ENCODE data around the gene SCFD2. TPM values are rescaled to one million over a fixed set of nuclear protein-coding genes. Genes with fewer than 3 reads are reported as not detected.

The SCFD2 gene
- total RNA-seq, 1 donor from 2014 or later = 22.8 TPM

DNA sequence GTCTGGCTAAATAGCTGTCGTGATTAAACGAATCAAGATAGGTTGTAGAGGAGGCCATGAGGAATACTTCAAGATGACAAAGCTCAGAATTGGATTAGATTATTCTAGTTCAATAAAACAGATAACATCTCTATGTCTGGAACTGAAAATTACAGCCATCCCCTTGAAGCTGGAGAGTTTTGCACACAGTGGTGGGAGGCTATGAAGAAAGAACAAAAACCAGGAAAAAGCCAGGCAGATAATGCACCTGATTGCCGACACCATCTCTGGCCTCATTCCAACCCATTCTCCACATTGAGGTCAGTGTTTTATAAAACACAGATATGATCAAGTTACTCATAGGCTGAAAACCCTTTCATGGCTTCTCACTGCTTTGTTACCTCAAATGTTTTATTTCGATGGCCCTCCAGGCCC lies 315.5 kb downstream of the SCFD2 start:
- intact Hi-C loops (cut with DNase I) = no loop called here
- Histone ChIP-seq H3K9me3 (no peaks in the 10 kb centered on the region), H3K4me1 (peaks cover 0 to 1% of the 10 kb centered on the region in 2 donors), H3K27me3 (no peaks in the 10 kb centered on the region), H3K4me3 (no peak overlapping the region), H3K27ac (no peak overlapping the region), H3K36me3 (no peaks in the 10 kb centered on the region)
- TF ChIP-seq, protein P1, sequence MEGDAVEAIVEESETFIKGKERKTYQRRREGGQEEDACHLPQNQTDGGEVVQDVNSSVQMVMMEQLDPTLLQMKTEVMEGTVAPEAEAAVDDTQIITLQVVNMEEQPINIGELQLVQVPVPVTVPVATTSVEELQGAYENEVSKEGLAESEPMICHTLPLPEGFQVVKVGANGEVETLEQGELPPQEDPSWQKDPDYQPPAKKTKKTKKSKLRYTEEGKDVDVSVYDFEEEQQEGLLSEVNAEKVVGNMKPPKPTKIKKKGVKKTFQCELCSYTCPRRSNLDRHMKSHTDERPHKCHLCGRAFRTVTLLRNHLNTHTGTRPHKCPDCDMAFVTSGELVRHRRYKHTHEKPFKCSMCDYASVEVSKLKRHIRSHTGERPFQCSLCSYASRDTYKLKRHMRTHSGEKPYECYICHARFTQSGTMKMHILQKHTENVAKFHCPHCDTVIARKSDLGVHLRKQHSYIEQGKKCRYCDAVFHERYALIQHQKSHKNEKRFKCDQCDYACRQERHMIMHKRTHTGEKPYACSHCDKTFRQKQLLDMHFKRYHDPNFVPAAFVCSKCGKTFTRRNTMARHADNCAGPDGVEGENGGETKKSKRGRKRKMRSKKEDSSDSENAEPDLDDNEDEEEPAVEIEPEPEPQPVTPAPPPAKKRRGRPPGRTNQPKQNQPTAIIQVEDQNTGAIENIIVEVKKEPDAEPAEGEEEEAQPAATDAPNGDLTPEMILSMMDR (IDR thresholded peaks at IDR 0.05) = no peak
- DNase-seq (ENCODE audit: low spot score in 2 of 2) = no peak

DNA sequence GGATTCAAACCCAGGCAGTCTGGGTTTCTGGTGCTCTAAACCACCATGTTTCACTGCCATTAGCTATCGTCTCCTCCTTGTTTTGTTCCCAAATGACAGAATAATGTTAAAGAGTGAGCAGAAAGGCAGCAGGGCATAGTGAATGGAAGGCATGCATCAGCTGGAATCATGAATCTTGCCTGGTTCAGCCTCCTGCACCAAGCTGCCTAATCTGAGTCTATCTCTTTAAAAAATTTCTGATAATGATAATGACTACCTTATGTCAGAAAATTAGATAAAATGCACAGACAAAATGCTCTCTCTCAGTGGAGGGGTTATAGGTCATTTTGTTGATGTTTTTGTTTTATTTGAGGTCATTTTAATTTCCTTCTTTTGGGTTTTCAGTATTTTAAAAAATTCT lies 316.3 kb downstream of the SCFD2 start:
- Histone ChIP-seq H3K27me3 (no peaks in the 10 kb centered on the region), H3K36me3 (no peaks in the 10 kb centered on the region), H3K9me3 (no peaks in the 10 kb centered on the region), H3K27ac (no peak overlapping the region), H3K4me1 (no peaks in the 10 kb centered on the region), H3K4me3 (no peak overlapping the region)
- TF ChIP-seq, protein P1 (IDR thresholded peaks at IDR 0.05) = no peak
- no peak for DNase-seq (ENCODE audit: low spot score in 2 of 2)
- intact Hi-C loops (cut with DNase I) = no loop called here

DNA sequence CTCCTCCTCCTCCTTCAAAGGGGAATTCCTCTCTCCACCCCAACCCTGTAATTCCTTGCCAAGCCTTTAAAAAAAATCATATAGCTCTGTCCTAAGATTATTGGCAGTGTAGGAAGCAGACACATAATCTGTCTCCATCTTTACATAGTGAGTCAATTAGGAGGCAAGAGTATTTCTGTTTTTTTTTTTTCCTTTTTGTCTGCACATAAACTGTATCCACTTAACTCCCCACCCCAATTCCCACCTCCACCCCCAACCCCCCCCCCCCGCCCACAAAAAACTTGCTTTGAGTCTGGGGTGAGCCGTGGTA lies 321.3 kb downstream of the SCFD2 start:
- no peak overlapping the region for H3K27ac ChIP-seq
- H3K4me1 ChIP-seq = no peaks in the 10 kb centered on the region
- no peak for DNase-seq (ENCODE audit: low spot score in 2 of 2)
- H3K36me3 ChIP-seq = no peaks in the 10 kb centered on the region
- TF ChIP-seq, protein P1 (IDR thresholded peaks at IDR 0.05) = no peak
- intact Hi-C loops (cut with DNase I) = no loop called here
- no peak overlapping the region for H3K4me3 ChIP-seq
- no peaks in the 10 kb centered on the region for H3K27me3 ChIP-seq
- no peaks in the 10 kb centered on the region for H3K9me3 ChIP-seq

DNA sequence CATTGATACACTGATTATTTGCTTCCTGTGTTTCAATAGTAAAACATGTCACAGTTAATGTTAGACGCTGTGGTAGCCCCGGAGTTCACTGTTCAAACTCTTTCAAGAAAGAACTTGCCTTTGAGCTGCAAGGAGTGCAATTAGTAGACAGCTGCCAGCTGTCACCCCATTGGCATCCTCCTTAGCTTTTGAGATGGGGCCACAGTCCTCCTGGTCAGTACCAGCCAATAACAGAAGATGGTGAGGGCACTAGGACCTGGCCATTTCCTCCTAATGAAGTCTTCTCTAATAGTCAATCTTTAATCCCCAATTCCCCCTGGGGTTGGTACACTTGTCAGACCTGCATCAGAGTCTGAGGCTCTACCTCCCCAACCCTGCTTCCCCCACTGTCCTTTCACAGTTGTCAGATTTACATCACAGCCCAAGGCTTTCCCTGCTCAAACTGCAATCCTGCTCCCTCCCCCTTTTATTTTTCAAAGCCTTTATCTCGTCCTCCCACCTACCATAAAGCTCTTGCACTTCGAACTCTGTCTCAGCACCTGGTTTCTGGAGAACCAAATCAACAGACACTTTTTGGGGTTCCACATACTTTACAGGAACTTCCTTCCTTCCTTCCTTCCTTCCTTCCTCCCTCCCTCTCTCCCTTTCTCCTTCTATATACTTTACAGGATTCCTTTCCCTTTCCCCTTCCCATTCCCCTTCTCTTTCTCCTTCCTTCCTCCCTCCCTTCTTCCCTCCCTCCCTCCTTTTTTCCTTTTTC lies 321.8 kb downstream of the SCFD2 start:
- Histone ChIP-seq H3K36me3 (no peaks in the 10 kb centered on the region), H3K27ac (no peak overlapping the region), H3K4me1 (no peaks in the 10 kb centered on the region), H3K9me3 (no peaks in the 10 kb centered on the region), H3K27me3 (no peaks in the 10 kb centered on the region), H3K4me3 (no peak overlapping the region)
- DNase-seq (ENCODE audit: low spot score in 2 of 2) = no peak
- intact Hi-C loops (cut with DNase I) = no loop called here
- TF ChIP-seq, protein P1 (IDR thresholded peaks at IDR 0.05) = no peak

DNA sequence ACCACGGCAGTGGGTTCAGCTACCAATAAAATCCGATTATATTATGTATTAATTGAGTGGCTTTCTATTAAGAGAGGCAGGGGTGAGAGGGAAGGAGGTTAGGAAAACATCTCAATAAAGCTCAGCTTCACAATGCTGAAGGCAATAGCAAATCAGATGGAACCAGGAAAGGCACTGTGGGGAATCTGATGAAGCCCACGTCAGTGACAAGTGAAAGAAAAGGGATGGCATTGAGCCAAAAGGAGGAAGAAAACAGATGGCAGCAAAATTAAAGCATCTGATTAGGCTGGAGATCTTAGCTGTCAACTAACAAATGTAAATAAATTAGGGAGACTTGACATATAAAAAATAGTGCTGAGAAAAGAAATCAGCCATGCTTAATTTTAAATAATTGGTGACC lies 322.8 kb downstream of the SCFD2 start:
- Histone ChIP-seq H3K4me3 (no peak overlapping the region), H3K9me3 (no peaks in the 10 kb centered on the region), H3K27me3 (no peaks in the 10 kb centered on the region), H3K27ac (no peak overlapping the region), H3K4me1 (no peaks in the 10 kb centered on the region), H3K36me3 (no peaks in the 10 kb centered on the region)
- TF ChIP-seq, protein P1 (IDR thresholded peaks at IDR 0.05) = no peak
- intact Hi-C loops (cut with DNase I) = no loop called here
- no peak for DNase-seq (ENCODE audit: low spot score in 2 of 2)

DNA sequence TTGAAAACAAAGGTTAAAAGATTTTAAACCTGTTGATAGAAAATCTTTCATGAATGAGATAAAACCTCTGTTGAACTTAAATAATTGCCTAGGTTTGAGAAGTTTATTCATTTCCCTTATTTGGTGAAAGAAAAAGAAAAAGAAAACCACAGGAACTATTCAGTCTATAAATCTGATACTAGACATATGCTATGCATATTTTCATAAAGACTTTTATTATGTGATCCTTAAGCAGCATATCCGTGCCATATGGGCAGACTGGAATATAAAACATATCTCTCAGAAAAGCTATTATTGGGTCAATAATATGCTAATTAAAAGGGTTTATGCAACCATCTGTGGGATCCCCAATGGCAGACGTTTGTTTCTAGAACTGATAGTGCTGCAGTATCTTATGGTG lies 325.0 kb downstream of the SCFD2 start:
- no peaks in the 10 kb centered on the region for H3K27me3 ChIP-seq
- DNase-seq (ENCODE audit: low spot score in 2 of 2) = no peak
- intact Hi-C loops (cut with DNase I) = no loop called here
- H3K9me3 ChIP-seq = no peaks in the 10 kb centered on the region
- H3K4me1 ChIP-seq = no peaks in the 10 kb centered on the region
- TF ChIP-seq, protein P1 (IDR thresholded peaks at IDR 0.05) = no peak
- H3K36me3 ChIP-seq = no peaks in the 10 kb centered on the region
- H3K27ac ChIP-seq = no peak overlapping the region
- H3K4me3 ChIP-seq = no peak overlapping the region
